ENCODE results near the gene RYR2. TPM values are rescaled to one million over a fixed set of nuclear protein-coding genes. Genes with fewer than 3 reads are reported as not detected.

RYR2 gene
- total RNA-seq, 1 donor from 2014 or later = not detected

DNA sequence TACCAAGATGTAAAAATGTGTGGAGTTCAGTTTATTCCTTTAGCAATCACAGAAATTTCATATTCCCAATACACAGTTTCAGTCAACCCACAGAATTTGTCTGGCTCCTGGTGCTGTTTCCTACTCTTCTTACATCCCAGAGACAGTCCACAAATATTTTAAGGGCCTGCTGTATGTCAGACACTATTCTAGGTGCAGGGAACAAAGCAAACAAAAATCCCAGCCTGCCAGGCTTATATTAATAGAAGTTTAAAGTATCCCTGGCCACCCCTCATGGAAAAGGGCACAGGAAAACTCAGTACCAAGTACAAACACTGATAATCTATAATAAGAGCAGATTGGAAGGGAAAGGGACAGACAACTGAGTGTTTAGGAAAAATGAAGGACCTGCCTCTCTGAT, 653.9 kb downstream of the RYR2 start:
- TF ChIP-seq CTCF (IDR thresholded peaks at IDR 0.05; ENCODE audit: insufficient read depth, low read length, poor library complexity, severe bottlenecking) = no peak
- H3K4me3 ChIP-seq (ENCODE audit: low read depth, low read length) = no peak overlapping the region
- H3K36me3 ChIP-seq (ENCODE audit: control insufficient read depth, insufficient read depth, low read length) = no peaks in the 10 kb centered on the region
- DNase-seq (ENCODE audit: low read depth) = no peak
- H3K27me3 ChIP-seq (ENCODE audit: control insufficient read depth, insufficient read depth, low read length) = no peaks in the 10 kb centered on the region

DNA sequence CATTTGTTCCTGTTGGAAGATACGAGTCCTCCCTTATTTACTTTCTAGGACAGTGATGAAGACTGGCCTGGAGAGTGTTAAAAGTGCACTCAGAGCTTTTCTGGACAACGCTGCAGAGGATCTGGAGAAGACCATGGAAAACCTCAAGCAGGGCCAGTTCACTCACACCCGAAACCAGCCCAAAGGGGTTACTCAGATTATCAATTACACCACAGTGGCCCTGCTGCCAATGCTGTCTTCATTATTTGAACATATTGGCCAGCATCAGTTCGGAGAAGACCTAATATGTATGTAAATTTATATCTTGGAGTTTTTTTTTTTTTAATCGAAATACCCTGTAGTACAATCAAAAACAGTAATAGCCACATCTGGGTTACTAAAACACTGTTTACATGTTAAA, 658.2 kb downstream of the RYR2 start:
- Histone ChIP-seq H3K4me3 (ENCODE audit: low read depth, low read length) (no peak overlapping the region), H3K27me3 (ENCODE audit: control insufficient read depth, insufficient read depth, low read length) (no peaks in the 10 kb centered on the region), H3K36me3 (ENCODE audit: control insufficient read depth, insufficient read depth, low read length) (no peaks in the 10 kb centered on the region)
- no peak for DNase-seq (ENCODE audit: low read depth)
- no peak for TF ChIP-seq CTCF (IDR thresholded peaks at IDR 0.05; ENCODE audit: insufficient read depth, low read length, poor library complexity, severe bottlenecking)

DNA sequence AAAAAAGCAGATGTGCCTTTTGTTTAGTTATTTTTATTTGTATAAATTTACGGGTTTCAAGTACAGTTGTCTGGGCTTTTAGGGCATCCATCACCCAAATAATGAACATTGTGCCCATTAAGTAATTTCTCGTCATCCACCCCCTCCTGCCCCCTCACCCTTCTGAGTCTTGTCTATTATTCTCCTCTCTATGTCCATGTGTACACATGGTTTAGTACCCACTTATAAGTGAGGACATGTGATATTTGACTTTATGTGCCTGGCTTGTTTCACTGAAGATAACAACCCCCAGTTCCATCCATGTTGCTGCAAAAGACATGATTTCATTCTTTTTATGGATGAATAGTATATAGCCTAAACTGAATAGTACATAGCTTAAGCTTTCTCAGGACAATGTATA, 659.5 kb downstream of the RYR2 start:
- H3K27me3 ChIP-seq (ENCODE audit: control insufficient read depth, insufficient read depth, low read length) = no peaks in the 10 kb centered on the region
- DNase-seq (ENCODE audit: low read depth) = no peak

DNA sequence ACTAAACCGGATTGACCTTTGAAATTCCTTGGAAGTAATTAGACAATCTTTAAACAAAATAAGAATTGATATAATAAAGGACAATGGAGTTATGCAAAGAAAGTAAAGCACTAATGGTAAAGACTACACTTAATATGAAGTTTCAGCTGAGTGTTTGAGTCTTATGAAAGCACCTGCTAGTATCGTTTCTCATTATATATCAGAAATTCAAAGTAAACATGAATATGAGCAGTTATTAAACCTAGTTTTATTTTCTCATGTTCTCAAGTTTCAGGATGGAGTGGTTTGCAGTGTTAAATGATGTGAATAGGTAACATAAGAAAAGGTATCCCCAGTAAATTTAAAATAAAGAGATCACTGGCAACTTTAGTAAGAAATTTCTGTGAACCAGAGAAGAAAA, 660.2 kb downstream of the RYR2 start:
- H3K36me3 ChIP-seq (ENCODE audit: control insufficient read depth, insufficient read depth, low read length) = no peaks in the 10 kb centered on the region
- no peaks in the 10 kb centered on the region for H3K27me3 ChIP-seq (ENCODE audit: control insufficient read depth, insufficient read depth, low read length)
- DNase-seq (ENCODE audit: low read depth) = no peak
- H3K4me3 ChIP-seq (ENCODE audit: low read depth, low read length) = no peak overlapping the region
- no peak for TF ChIP-seq CTCF (IDR thresholded peaks at IDR 0.05; ENCODE audit: insufficient read depth, low read length, poor library complexity, severe bottlenecking)

More for the DNA sequence above, 659.5 kb downstream of the RYR2 start:
- H3K4me3 ChIP-seq (ENCODE audit: low read depth, low read length) = no peak overlapping the region
- H3K36me3 ChIP-seq (ENCODE audit: control insufficient read depth, insufficient read depth, low read length) = no peaks in the 10 kb centered on the region
- TF ChIP-seq CTCF (IDR thresholded peaks at IDR 0.05; ENCODE audit: insufficient read depth, low read length, poor library complexity, severe bottlenecking) = no peak

DNA sequence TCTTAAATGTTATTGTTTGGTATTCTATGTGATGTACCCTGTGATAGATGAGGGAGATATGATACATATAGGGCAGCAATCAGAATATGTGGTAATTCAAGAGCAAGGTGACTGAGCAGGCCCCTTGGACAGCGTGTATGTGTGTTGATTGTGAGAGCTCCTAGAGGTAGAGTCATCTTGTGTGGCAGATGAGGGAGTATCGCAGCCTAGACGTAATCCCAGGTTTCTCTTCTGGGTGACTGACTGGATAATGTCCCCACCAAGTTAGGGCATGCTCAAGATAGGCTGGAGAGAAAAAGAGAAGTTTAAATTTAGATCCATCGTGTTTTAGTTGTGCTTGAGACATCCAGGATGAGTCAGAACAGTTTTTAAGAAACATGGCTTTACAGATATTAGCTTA, 663.5 kb downstream of the RYR2 start:
- no peak for TF ChIP-seq CTCF (IDR thresholded peaks at IDR 0.05; ENCODE audit: insufficient read depth, low read length, poor library complexity, severe bottlenecking)
- Histone ChIP-seq H3K4me3 (ENCODE audit: low read depth, low read length) (no peak overlapping the region), H3K36me3 (ENCODE audit: control insufficient read depth, insufficient read depth, low read length) (no peaks in the 10 kb centered on the region), H3K27me3 (ENCODE audit: control insufficient read depth, insufficient read depth, low read length) (no peaks in the 10 kb centered on the region)
- no peak for DNase-seq (ENCODE audit: low read depth)

DNA sequence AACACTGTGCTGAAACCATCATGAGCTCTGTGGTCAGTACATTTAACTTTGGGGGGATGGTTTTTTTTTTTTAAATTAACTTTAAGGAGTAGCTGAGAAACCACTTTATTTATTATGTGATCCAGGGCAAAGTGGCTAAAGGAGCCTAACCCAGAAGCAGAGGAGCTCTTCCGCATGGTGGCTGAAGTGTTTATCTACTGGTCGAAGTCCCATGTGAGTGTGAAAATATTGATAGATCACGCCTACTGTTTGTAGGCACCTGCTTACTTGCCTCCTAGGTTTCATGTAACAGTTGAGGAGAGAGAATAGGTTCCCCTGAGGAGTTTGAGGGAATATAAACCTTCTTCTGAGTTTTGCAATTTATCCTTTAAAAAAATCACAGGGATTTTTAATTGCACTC, 667.4 kb downstream of the RYR2 start:
- no peak for TF ChIP-seq CTCF (IDR thresholded peaks at IDR 0.05; ENCODE audit: insufficient read depth, low read length, poor library complexity, severe bottlenecking)
- no peak for DNase-seq (ENCODE audit: low read depth)
- no peak overlapping the region for H3K4me3 ChIP-seq (ENCODE audit: low read depth, low read length)
- H3K27me3 ChIP-seq (ENCODE audit: control insufficient read depth, insufficient read depth, low read length) = no peaks in the 10 kb centered on the region
- H3K36me3 ChIP-seq (ENCODE audit: control insufficient read depth, insufficient read depth, low read length) = no peaks in the 10 kb centered on the region
